Parathyroid adenoma (tissue), 2 donors: ENCODE measurements around the gene PCDHB9.
"Not testable (repeated sequence)": the region's sequence is repeated elsewhere in the genome, so short reads cannot be mapped to it uniquely, and the experiment has no call there.

Source experiments
- H2AFZ ChIP-seq: fragments of 300-600 bp; sonication (generic); one replicate; pipeline ENCODE4 v1.7.0; 2017; ENCODE audit warnings: antibody characterized with exemption, mild to moderate bottlenecking
- H3K27ac ChIP-seq: fragments of 300-600 bp; sonication (generic); one replicate; pipeline ENCODE4 v1.7.0; 2017
- H3K27me3 ChIP-seq: fragments of 300-600 bp; sonication (generic); one replicate; pipeline ENCODE4 v1.7.0; 2017; ENCODE audit warnings: low read length; ENCODE audit not compliant: control insufficient read depth, insufficient read depth
- H3K36me3 ChIP-seq: fragments of 300-600 bp; sonication (generic); one replicate; pipeline ENCODE4 v1.7.0; 2017; ENCODE audit warnings: low read length; ENCODE audit not compliant: control insufficient read depth, insufficient read depth
- H3K4me1 ChIP-seq: fragments of 300-600 bp; sonication (generic); one replicate; pipeline ENCODE4 v1.7.0; 2017; ENCODE audit warnings: control low read depth
- H3K4me2 ChIP-seq: fragments of 300-600 bp; sonication (generic); one replicate; pipeline ENCODE4 v1.7.0; 2017; ENCODE audit warnings: low read length
- H3K4me3 ChIP-seq: fragments of 300-600 bp; sonication (generic); one replicate; pipeline ENCODE4 v1.7.0; 2017; ENCODE audit warnings: low read depth, low read length
- H3K79me2 ChIP-seq: fragments of 300-600 bp; sonication (generic); one replicate; pipeline ENCODE4 v1.7.0; 2017; ENCODE audit warnings: control low read depth
- H3K9ac ChIP-seq: fragments of 300-600 bp; sonication (generic); one replicate; pipeline ENCODE4 v1.7.0; 2017; ENCODE audit warnings: mild to moderate bottlenecking
- H3K9me3 ChIP-seq: fragments of 300-600 bp; sonication (generic); one replicate; pipeline ENCODE4 v1.7.0; 2017; ENCODE audit warnings: low read length; ENCODE audit not compliant: control insufficient read depth
- TF ChIP-seq, protein P1 (sequence below): fragments of 300-600 bp; sonication (generic); IDR thresholded peaks from one replicate; pipeline ENCODE4 v1.7.0; 2017; ENCODE audit warnings: antibody characterized with exemption, mild to moderate bottlenecking
- donor health status: primary hyperparathyroidism.

Gene PCDHB9

DNA sequence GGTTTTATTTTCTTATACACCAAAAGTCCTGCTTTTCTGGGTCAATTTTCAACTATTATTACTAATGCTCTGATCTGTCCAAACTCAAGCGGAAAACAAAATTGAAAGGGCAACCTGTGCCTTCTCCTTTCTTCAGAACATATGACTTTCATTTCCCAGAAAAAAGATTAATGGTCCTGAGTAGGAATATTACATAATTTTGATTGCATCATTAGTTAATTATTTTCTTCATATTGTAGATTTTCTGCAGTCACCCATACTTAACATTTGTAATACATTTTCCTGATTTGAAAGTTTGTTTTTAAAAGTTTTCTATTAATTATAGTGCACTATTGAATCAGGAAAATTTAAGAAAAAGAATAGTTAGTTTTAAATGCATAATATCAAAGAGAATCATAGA lies 11.0 kb upstream of the PCDHB9 start:
- no peak overlapping the region for H3K27ac ChIP-seq
- H3K4me2 ChIP-seq = no peak overlapping the region
- no peaks in the 10 kb centered on the region for H3K79me2 ChIP-seq
- no peak overlapping the region for H2AFZ ChIP-seq
- TF ChIP-seq, protein P1, sequence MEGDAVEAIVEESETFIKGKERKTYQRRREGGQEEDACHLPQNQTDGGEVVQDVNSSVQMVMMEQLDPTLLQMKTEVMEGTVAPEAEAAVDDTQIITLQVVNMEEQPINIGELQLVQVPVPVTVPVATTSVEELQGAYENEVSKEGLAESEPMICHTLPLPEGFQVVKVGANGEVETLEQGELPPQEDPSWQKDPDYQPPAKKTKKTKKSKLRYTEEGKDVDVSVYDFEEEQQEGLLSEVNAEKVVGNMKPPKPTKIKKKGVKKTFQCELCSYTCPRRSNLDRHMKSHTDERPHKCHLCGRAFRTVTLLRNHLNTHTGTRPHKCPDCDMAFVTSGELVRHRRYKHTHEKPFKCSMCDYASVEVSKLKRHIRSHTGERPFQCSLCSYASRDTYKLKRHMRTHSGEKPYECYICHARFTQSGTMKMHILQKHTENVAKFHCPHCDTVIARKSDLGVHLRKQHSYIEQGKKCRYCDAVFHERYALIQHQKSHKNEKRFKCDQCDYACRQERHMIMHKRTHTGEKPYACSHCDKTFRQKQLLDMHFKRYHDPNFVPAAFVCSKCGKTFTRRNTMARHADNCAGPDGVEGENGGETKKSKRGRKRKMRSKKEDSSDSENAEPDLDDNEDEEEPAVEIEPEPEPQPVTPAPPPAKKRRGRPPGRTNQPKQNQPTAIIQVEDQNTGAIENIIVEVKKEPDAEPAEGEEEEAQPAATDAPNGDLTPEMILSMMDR = no peak
- H3K9me3 ChIP-seq = no peaks in the 10 kb centered on the region
- H3K27me3 ChIP-seq = peaks cover 11% of the 10 kb centered on the region
- H3K4me1 ChIP-seq = no peaks in the 10 kb centered on the region
- no peak overlapping the region for H3K4me3 ChIP-seq
- no peak overlapping the region for H3K9ac ChIP-seq
- H3K36me3 ChIP-seq = no peaks in the 10 kb centered on the region

DNA sequence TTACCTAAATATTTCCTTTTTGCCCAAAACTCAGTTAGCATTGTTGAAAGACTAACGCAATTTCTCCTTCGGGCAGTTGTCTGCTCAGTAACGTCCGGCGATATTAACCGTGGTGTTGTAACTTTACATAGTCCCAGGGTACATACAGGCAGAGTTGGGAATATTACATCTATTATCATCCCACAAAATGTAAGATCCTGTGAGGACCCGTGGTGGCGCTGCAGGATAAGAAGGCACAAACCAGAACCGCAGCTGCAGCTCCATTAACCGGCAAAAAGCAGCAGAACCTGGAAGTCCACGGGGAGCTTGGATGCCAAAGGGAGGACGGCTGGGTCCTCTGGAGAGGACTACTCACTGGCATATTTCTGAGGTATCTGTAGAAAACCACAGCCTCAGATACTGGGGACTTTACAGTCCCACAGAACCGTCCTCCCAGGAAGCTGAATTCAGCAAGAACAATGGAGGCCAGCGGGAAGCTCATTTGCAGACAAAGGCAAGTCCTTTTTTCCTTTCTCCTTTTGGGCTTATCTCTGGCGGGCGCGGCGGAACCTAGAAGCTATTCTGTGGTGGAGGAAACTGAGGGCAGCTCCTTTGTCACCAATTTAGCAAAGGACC lies 9.3 kb upstream of the PCDHB9 start, which contains the start of gene PCDHB8:
Gene PCDHB8, plus strand, starts transcription at position 214 of the 615 bp plus-strand sequence. Its CDS starts 245 bp downstream, at position 459.
- H3K27me3 ChIP-seq = peaks cover 11% of the 10 kb centered on the region
- not testable (repeated sequence) for H3K9me3 ChIP-seq, H3K27ac ChIP-seq, H3K36me3 ChIP-seq, H3K4me3 ChIP-seq, H3K79me2 ChIP-seq, H3K4me1 ChIP-seq, H3K4me2 ChIP-seq, H3K9ac ChIP-seq, H2AFZ ChIP-seq

DNA sequence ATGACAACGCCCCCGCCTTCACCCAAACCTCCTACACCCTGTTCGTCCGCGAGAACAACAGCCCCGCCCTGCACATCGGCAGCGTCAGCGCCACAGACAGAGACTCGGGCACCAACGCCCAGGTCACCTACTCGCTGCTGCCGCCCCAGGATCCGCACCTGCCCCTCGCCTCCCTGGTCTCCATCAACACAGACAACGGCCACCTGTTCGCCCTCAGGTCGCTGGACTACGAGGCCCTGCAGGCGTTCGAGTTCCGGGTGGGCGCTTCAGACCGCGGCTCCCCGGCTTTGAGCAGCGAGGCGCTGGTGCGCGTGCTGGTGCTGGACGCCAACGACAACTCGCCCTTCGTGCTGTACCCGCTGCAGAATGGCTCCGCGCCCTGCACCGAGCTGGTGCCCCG lies 7.6 kb upstream of the PCDHB9 start:
- not testable (repeated sequence) for H3K79me2 ChIP-seq, H3K9me3 ChIP-seq, H3K9ac ChIP-seq, H3K4me2 ChIP-seq, H3K27ac ChIP-seq, H3K4me3 ChIP-seq, H2AFZ ChIP-seq, H3K36me3 ChIP-seq, H3K4me1 ChIP-seq
- peaks cover 11% of the 10 kb centered on the region for H3K27me3 ChIP-seq

DNA sequence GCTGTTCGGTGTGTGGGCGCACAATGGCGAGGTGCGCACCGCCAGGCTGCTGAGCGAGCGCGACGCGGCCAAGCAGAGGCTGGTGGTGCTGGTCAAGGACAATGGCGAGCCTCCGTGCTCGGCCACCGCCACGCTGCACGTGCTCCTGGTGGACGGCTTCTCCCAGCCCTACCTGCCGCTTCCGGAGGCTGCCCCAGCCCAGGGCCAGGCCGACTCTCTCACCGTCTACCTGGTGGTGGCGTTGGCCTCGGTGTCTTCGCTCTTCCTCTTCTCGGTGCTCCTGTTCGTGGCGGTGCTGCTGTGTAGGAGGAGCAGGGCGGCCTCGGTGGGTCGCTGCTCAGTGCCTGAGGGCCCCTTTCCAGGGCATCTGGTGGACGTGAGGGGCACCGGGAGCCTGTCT lies 7.1 kb upstream of the PCDHB9 start:
- H3K36me3 ChIP-seq, H3K4me1 ChIP-seq, H3K79me2 ChIP-seq, H2AFZ ChIP-seq, H3K27ac ChIP-seq, H3K9me3 ChIP-seq, H3K9ac ChIP-seq, H3K4me3 ChIP-seq, H3K4me2 ChIP-seq: not testable (repeated sequence)
- H3K27me3 ChIP-seq = peaks cover 11% of the 10 kb centered on the region

DNA sequence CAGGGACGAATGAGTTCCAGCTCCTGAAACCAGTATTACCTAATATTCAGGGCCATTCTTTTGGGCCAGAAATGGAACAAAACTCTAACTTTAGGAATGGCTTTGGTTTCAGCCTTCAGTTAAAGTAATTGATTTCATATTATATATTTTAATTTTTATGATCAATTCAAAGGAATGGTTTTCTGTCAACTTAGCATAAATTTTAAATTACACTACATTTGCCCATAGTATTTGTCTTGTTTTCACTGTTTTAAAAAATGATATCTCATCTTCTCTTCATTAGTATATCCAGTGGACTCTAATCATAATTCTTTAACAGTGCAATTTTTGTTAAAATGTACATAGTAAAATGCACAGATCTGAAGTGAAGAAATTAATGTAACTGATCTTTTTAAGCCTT lies 6.6 kb upstream of the PCDHB9 start:
- H3K4me2 ChIP-seq = no peak overlapping the region
- H3K27ac ChIP-seq = no peak overlapping the region
- no peak overlapping the region for H3K4me3 ChIP-seq
- no peaks in the 10 kb centered on the region for H3K79me2 ChIP-seq
- no peaks in the 10 kb centered on the region for H3K9me3 ChIP-seq
- H3K27me3 ChIP-seq = peaks cover 9% of the 10 kb centered on the region
- TF ChIP-seq, protein P1 = no peak
- H3K36me3 ChIP-seq = peaks cover 3% of the 10 kb centered on the region
- no peak overlapping the region for H2AFZ ChIP-seq
- no peaks in the 10 kb centered on the region for H3K4me1 ChIP-seq
- no peak overlapping the region for H3K9ac ChIP-seq

DNA sequence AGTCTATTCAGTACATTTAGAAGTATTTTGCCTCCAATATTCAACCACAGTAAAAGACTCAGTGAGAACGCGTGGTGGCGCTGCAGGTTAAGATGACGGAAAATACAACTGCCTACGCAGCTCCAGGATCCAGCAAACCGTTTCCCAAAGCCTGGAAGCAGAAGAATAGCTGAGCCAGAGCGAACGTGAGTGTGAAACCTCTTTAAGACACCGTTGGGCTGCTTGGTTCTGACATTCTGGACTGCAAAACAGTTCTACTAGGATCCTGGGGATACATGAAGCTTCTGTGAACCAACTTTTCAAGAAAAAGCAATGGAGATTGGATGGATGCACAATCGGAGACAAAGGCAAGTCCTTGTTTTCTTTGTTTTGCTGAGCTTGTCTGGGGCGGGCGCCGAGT lies 4.7 kb upstream of the PCDHB9 start, which contains the start of gene PCDHB16:
Gene PCDHB16, plus strand, starts transcription at position 140 of the 400 bp plus-strand sequence. Its CDS starts 173 bp downstream, at position 313.
- no peak within 1 kb of the TSS for H3K9ac ChIP-seq
- H3K36me3 ChIP-seq = peaks cover 3% of the 10 kb centered on the region
- peaks cover 8% of the 10 kb centered on the region for H3K27me3 ChIP-seq
- H3K79me2 ChIP-seq = no peaks in the 10 kb centered on the region
- H3K9me3 ChIP-seq = no peaks in the 10 kb centered on the region
- H3K4me1 ChIP-seq = no peaks in the 10 kb centered on the region
- H3K4me3 ChIP-seq = peak within 1 kb of the TSS; percentile 35
- peak within 1 kb of the TSS; percentile 44 for H2AFZ ChIP-seq
- peak within 1 kb of the TSS; percentile 60 for H3K27ac ChIP-seq
- peak within 1 kb of the TSS; percentile 23 for H3K4me2 ChIP-seq
- TF ChIP-seq, protein P1 = peak; percentile 49

DNA sequence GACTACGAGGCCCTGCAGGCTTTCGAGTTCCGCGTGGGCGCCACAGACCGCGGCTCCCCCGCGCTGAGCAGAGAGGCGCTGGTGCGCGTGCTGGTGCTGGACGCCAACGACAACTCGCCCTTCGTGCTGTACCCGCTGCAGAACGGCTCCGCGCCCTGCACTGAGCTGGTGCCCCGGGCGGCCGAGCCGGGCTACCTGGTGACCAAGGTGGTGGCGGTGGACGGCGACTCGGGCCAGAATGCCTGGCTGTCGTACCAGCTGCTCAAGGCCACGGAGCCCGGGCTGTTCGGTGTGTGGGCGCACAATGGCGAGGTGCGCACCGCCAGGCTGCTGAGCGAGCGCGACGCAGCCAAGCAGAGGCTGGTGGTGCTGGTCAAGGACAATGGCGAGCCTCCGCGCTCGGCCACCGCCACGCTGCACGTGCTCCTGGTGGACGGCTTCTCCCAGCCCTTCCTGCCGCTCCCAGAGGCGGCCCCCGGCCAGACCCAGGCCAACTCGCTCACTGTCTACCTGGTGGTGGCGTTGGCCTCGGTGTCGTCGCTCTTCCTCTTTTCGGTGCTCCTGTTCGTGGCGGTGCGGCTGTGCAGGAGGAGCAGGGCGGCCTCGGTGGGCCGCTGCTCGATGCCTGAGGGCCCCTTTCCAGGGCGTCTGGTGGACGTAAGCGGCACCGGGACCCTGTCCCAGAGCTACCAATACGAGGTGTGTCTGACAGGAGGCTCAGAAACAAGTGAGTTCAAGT lies 2.7 kb upstream of the PCDHB9 start:
- not testable (repeated sequence) for H3K9ac ChIP-seq, H3K4me2 ChIP-seq, H3K36me3 ChIP-seq, H3K27ac ChIP-seq, H3K79me2 ChIP-seq, H3K27me3 ChIP-seq, H2AFZ ChIP-seq, H3K4me3 ChIP-seq, H3K9me3 ChIP-seq, H3K4me1 ChIP-seq

DNA sequence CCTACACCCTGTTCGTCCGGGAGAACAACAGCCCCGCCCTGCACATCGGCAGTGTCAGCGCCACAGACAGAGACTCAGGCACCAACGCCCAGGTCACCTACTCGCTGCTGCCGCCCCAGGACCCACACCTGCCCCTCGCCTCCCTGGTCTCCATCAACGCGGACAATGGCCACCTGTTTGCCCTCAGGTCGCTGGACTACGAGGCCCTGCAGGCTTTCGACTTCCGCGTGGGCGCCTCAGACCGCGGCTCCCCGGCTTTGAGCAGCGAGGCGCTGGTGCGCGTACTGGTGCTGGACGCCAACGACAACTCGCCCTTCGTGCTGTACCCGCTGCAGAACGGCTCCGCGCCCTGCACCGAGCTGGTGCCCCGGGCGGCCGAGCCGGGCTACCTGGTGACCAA lies 1.7 kb downstream of the PCDHB9 start:
- H3K4me2 ChIP-seq, H3K9ac ChIP-seq, H3K9me3 ChIP-seq, H3K36me3 ChIP-seq, H2AFZ ChIP-seq, H3K4me3 ChIP-seq, H3K4me1 ChIP-seq, H3K79me2 ChIP-seq, H3K27ac ChIP-seq, H3K27me3 ChIP-seq: not testable (repeated sequence)
